Esophagus (tissue), 2 donors: ENCODE measurements around the gene CD14. TPM values are rescaled to one million over a fixed set of nuclear protein-coding genes. Genes with fewer than 3 reads are reported as not detected.
"Not testable (repeated sequence)": the region's sequence is repeated elsewhere in the genome, so short reads cannot be mapped to it uniquely, and the experiment has no call there.

Experiments used
- H3K27ac ChIP-seq, 2 donors: one replicate each; pipeline ENCODE4 v1.5.1; 2013; ENCODE audit warnings: low read depth in 2 of 2, mild to moderate bottlenecking in 2 of 2, inconsistent platforms in 1 of 2, low read length in 1 of 2, moderate library complexity in 1 of 2
- H3K27me3 ChIP-seq, 2 donors: one replicate each; pipeline ENCODE4 v1.6.1; 2013; ENCODE audit warnings: low read length in 2 of 2, control low read depth in 1 of 2, mild to moderate bottlenecking in 1 of 2; ENCODE audit not compliant: insufficient read depth in 2 of 2, control insufficient read depth in 1 of 2
- H3K36me3 ChIP-seq, 2 donors: one replicate each; pipeline ENCODE4 v1.6.1; 2013; ENCODE audit warnings: low read length in 1 of 2; ENCODE audit not compliant: control insufficient read depth in 2 of 2, insufficient read depth in 2 of 2
- H3K4me1 ChIP-seq, 2 donors: one replicate each; pipeline ENCODE4 v1.6.1; 2013; ENCODE audit warnings: low read length in 1 of 2; ENCODE audit not compliant: control insufficient read depth in 2 of 2, insufficient read depth in 2 of 2
- H3K4me3 ChIP-seq, 2 donors: one replicate each; pipeline ENCODE4 v1.5.1; 2013; ENCODE audit warnings: low read length in 2 of 2, mild to moderate bottlenecking in 2 of 2, low read depth in 1 of 2, moderate library complexity in 1 of 2
- H3K9me3 ChIP-seq, 2 donors: one replicate each; pipeline ENCODE4 v1.6.1; 2013; ENCODE audit warnings: mild to moderate bottlenecking in 2 of 2, low read depth in 1 of 2, low read length in 1 of 2, moderate library complexity in 1 of 2; ENCODE audit not compliant: control insufficient read depth in 2 of 2, insufficient read depth in 1 of 2
- WGBS, 2 donors: extraction: QIAGEN DNeasy Blood & Tissue Kit; methylation state at CpG; one replicate each; pipeline ENCODE4 v1.1.7; 2013; 5-methylcytosine and 5-hydroxymethylcytosine counted together
- polyA plus RNA-seq, 2 donors: library from polyadenylated mRNA; stranded (reverse); fragments of 200-250 nt; gene quantifications; one replicate each; pipeline ENCODE4 v1.2.3, GENCODE V29; 2013
- donor health status: healthy with polysubstance abuse.
- donor health status: Bipolar disorder and iron deficiency.

CD14 gene
- polyA plus RNA-seq, 2 donors: 7.4 to 14.3 TPM

- 0% methylated on average over 54 of the region's 54 CpGs for WGBS, 2 donors
- no peaks in the 10 kb centered on the region for H3K27me3 ChIP-seq
- no peaks in the 10 kb centered on the region for H3K9me3 ChIP-seq
- H3K27ac ChIP-seq: peak within 1 kb of the TSS; percentile 99
- peaks cover 0 to 7% of the 10 kb centered on the region in 2 donors for H3K4me1 ChIP-seq
- peak within 1 kb of the TSS; percentile 95 to 98 for H3K4me3 ChIP-seq
- peaks cover 31 to 42% of the 10 kb centered on the region in 2 donors for H3K36me3 ChIP-seq
These were observed 31.6 kb upstream of the CD14 start, which contains the start of gene WDR55 for GRCh38 chr5:140664359-140665119. Gene WDR55, plus strand, starts transcription at chr5:140664904. Its CDS starts 9 bp downstream, at chr5:140664913.

GRCh38 chr5:140664030-140664358 is 31.0 kb upstream of the CD14 start:
- Histone ChIP-seq H3K36me3 (peaks cover 31 to 41% of the 10 kb centered on the region in 2 donors), H3K9me3 (no peaks in the 10 kb centered on the region), H3K4me3 (peak overlapping the region; percentile 95 to 98), H3K27me3 (no peaks in the 10 kb centered on the region), H3K27ac (peak overlapping the region; percentile 99), H3K4me1 (peaks cover 0 to 7% of the 10 kb centered on the region in 2 donors)
- 8 to 11% methylated on average over 18 of the region's 18 CpGs for WGBS, 2 donors

GRCh38 chr5:140660371-140660770 is 27.4 kb upstream of the CD14 start:
- 87 to 89% methylated on average over 6 of the region's 6 CpGs for WGBS, 2 donors
- not testable (repeated sequence) for H3K27ac ChIP-seq, H3K4me1 ChIP-seq, H3K9me3 ChIP-seq, H3K4me3 ChIP-seq, H3K27me3 ChIP-seq
- peaks cover 37 to 42% of the 10 kb centered on the region in 2 donors for H3K36me3 ChIP-seq

GRCh38 chr5:140658870-140659269 is 25.9 kb upstream of the CD14 start:
- peaks cover 43 to 44% of the 10 kb centered on the region in 2 donors for H3K36me3 ChIP-seq

GRCh38 chr5:140647042-140647419 is 14.1 kb upstream of the CD14 start:
- Histone ChIP-seq H3K36me3 (peaks cover 4 to 18% of the 10 kb centered on the region in 2 donors), H3K27ac (peak overlapping the region; percentile 73 to 89), H3K4me1 (peaks cover 0 to 3% of the 10 kb centered on the region in 2 donors), H3K27me3 (no peaks in the 10 kb centered on the region), H3K9me3 (no peaks in the 10 kb centered on the region), H3K4me3 (peak overlapping the region; percentile 84 to 91)
- 0% methylated on average over 27 of the region's 27 CpGs for WGBS, 2 donors

More at GRCh38 chr5:140658870-140659269, 25.9 kb upstream of the CD14 start:
- Histone ChIP-seq H3K27ac (no peak overlapping the region), H3K4me1 (no peaks in the 10 kb centered on the region), H3K27me3 (no peaks in the 10 kb centered on the region), H3K9me3 (no peaks in the 10 kb centered on the region), H3K4me3 (no peak overlapping the region)
- 98 to 99% methylated on average over 17 of the region's 17 CpGs for WGBS, 2 donors

GRCh38 chr5:140642718-140643117 is 9.7 kb upstream of the CD14 start:
- Histone ChIP-seq H3K4me3 (no peak overlapping the region), H3K27me3 (no peaks in the 10 kb centered on the region), H3K4me1 (peaks cover 0 to 3% of the 10 kb centered on the region in 2 donors), H3K27ac (no peak overlapping the region), H3K9me3 (no peaks in the 10 kb centered on the region), H3K36me3 (peaks cover 4 to 17% of the 10 kb centered on the region in 2 donors)
- 45 to 49% methylated on average over 3 of the region's 3 CpGs for WGBS, 2 donors

- Histone ChIP-seq H3K9me3 (no peaks in the 10 kb centered on the region), H3K36me3 (peaks cover 4 to 17% of the 10 kb centered on the region in 2 donors), H3K4me1 (peaks cover 0 to 3% of the 10 kb centered on the region in 2 donors), H3K27me3 (no peaks in the 10 kb centered on the region), H3K4me3 (no peak overlapping the region), H3K27ac (no peak overlapping the region)
- 88 to 89% methylated on average over 8 of the region's 8 CpGs for WGBS, 2 donors
These were observed 8.7 kb upstream of the CD14 start for GRCh38 chr5:140641716-140642115.

- peak within 1 kb of the TSS; percentile 78 to 83 for H3K4me3 ChIP-seq
- H3K9me3 ChIP-seq: no peaks in the 10 kb centered on the region
- 0 to 1% methylated on average over 55 to 63 of the region's 63 CpGs for WGBS, 2 donors
- no peaks in the 10 kb centered on the region for H3K27me3 ChIP-seq
- peak within 1 kb of the TSS; percentile 86 to 91 for H3K27ac ChIP-seq
- H3K4me1 ChIP-seq: peaks cover 0 to 3% of the 10 kb centered on the region in 2 donors
- peaks cover 0 to 10% of the 10 kb centered on the region in 2 donors for H3K36me3 ChIP-seq
These were observed 6.4 kb upstream of the CD14 start, which contains the start of gene TMCO6 for GRCh38 chr5:140639148-140639981. Gene TMCO6, plus strand, starts transcription at chr5:140639451. Its CDS starts 77 bp downstream, at chr5:140639528.

GRCh38 chr5:140638898-140639147 is 5.8 kb upstream of the CD14 start:
- H3K36me3 ChIP-seq, H3K9me3 ChIP-seq, H3K4me1 ChIP-seq, H3K27me3 ChIP-seq: not testable (repeated sequence)
- 12% methylated on average over 9 of the region's 9 CpGs for WGBS, 2 donors
- Histone ChIP-seq H3K4me3 (peak overlapping the region in 1 of 2 donors; percentile 83), H3K27ac (peak overlapping the region; percentile 65 to 86)
